ENCODE measurements around the gene ELMO1.

ELMO1 gene

DNA sequence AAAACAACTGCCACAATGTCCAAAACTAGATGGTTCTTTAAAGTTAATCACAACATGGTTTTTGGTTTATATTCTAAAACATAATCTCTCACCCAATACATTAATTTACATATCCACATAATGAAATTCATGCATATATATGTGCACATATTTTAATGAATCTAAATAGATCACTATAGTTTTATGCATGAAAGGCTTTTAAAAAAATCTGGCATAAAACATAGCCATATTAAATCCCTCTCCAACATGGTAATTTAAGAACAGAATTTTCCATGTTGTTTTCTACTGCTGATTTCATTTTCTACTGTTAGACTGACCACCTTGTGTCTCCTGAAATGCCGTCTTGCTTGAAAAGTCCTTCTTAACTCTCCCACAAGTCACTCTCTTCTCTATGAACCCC is 528.2 kb downstream of the ELMO1 start:
- Histone ChIP-seq H3K4me1 (ENCODE audit: control insufficient read depth, insufficient read depth, low read length) (0 out of 2 replicates have a peak, but pooled peaks cover 1% of the 10 kb centered on the region), H3K36me3 (ENCODE audit: control insufficient read depth, insufficient read depth, low read length) (no peaks in the 10 kb centered on the region), H3K4me3 (ENCODE audit: low read length) (no peak overlapping the region), H3K9me3 (ENCODE audit: control insufficient read depth, insufficient read depth, low read length) (no peaks in the 10 kb centered on the region), H3K27me3 (ENCODE audit: control insufficient read depth, insufficient read depth, low read length) (no peaks in the 10 kb centered on the region), H3K27ac (ENCODE audit: low read length) (no peak overlapping the region)
- no CpG with 5 or more reads among the region's 1 CpG for WGBS (ENCODE audit: insufficient coverage, insufficient read length)
- DNase-seq (ENCODE audit: low read depth, low spot score), result no peak

GRCh38 chr7:36919738-36920137 is 528.9 kb downstream of the ELMO1 start:
- WGBS (ENCODE audit: insufficient coverage, insufficient read length), result no CpG with 5 or more reads among the region's 4 CpGs
- H3K9me3 ChIP-seq (ENCODE audit: control insufficient read depth, insufficient read depth, low read length), result no peaks in the 10 kb centered on the region
- no peak overlapping the region for H3K4me3 ChIP-seq (ENCODE audit: low read length)
- H3K36me3 ChIP-seq (ENCODE audit: control insufficient read depth, insufficient read depth, low read length), result no peaks in the 10 kb centered on the region
- no peak for DNase-seq (ENCODE audit: low read depth, low spot score)
- H3K27ac ChIP-seq (ENCODE audit: low read length), result no peak overlapping the region
- no peaks in the 10 kb centered on the region for H3K27me3 ChIP-seq (ENCODE audit: control insufficient read depth, insufficient read depth, low read length)
- H3K4me1 ChIP-seq (ENCODE audit: control insufficient read depth, insufficient read depth, low read length), result 0 out of 2 replicates have a peak, but pooled peaks cover 1% of the 10 kb centered on the region

DNA sequence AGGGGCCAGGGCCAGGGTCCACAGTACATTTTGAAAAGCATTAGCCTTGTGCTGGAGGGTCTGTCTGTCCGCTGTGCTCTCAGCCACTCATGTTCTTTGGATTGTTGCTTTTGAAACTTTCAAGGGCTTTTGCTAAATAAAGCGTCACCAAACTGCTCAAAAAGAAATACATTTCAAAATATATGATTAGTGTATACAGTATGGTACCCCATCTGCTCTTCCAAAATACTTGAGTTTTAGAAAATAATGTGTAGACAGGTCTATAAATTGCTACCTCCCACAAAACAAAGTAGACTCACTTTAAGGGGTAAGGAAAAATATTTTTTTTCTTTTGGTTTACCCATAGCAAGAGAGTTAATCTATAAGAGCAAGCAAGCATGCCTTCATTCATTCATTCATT is 530.1 kb downstream of the ELMO1 start:
- Histone ChIP-seq H3K9me3 (ENCODE audit: control insufficient read depth, insufficient read depth, low read length) (no peaks in the 10 kb centered on the region), H3K27ac (ENCODE audit: low read length) (no peak overlapping the region), H3K4me1 (ENCODE audit: control insufficient read depth, insufficient read depth, low read length) (0 out of 2 replicates have a peak, but pooled peaks cover 1% of the 10 kb centered on the region), H3K36me3 (ENCODE audit: control insufficient read depth, insufficient read depth, low read length) (no peaks in the 10 kb centered on the region), H3K27me3 (ENCODE audit: control insufficient read depth, insufficient read depth, low read length) (no peaks in the 10 kb centered on the region), H3K4me3 (ENCODE audit: low read length) (no peak overlapping the region)
- no peak for DNase-seq (ENCODE audit: low read depth, low spot score)
- no CpG with 5 or more reads among the region's 2 CpGs for WGBS (ENCODE audit: insufficient coverage, insufficient read length)

- no peak for DNase-seq (ENCODE audit: low read depth, low spot score)
- Histone ChIP-seq H3K27ac (ENCODE audit: low read length) (no peak overlapping the region), H3K27me3 (ENCODE audit: control insufficient read depth, insufficient read depth, low read length) (no peaks in the 10 kb centered on the region), H3K4me1 (ENCODE audit: control insufficient read depth, insufficient read depth, low read length) (no peaks in the 10 kb centered on the region), H3K4me3 (ENCODE audit: low read length) (no peak overlapping the region), H3K9me3 (ENCODE audit: control insufficient read depth, insufficient read depth, low read length) (no peaks in the 10 kb centered on the region), H3K36me3 (ENCODE audit: control insufficient read depth, insufficient read depth, low read length) (no peaks in the 10 kb centered on the region)
Observed at GRCh38 chr7:36916619-36917018, 532.0 kb downstream of the ELMO1 start.

GRCh38 chr7:36916116-36916515 is 532.5 kb downstream of the ELMO1 start:
- H3K36me3 ChIP-seq (ENCODE audit: control insufficient read depth, insufficient read depth, low read length), result no peaks in the 10 kb centered on the region
- H3K27ac ChIP-seq (ENCODE audit: low read length), result no peak overlapping the region
- WGBS (ENCODE audit: insufficient coverage, insufficient read length), result no CpG with 5 or more reads among the region's 3 CpGs
- H3K4me1 ChIP-seq (ENCODE audit: control insufficient read depth, insufficient read depth, low read length), result no peaks in the 10 kb centered on the region
- DNase-seq (ENCODE audit: low read depth, low spot score), result no peak
- H3K27me3 ChIP-seq (ENCODE audit: control insufficient read depth, insufficient read depth, low read length), result no peaks in the 10 kb centered on the region
- no peaks in the 10 kb centered on the region for H3K9me3 ChIP-seq (ENCODE audit: control insufficient read depth, insufficient read depth, low read length)
- H3K4me3 ChIP-seq (ENCODE audit: low read length), result no peak overlapping the region

- no peaks in the 10 kb centered on the region for H3K36me3 ChIP-seq (ENCODE audit: control insufficient read depth, insufficient read depth, low read length)
- H3K9me3 ChIP-seq (ENCODE audit: control insufficient read depth, insufficient read depth, low read length), result no peaks in the 10 kb centered on the region
- no peak overlapping the region for H3K27ac ChIP-seq (ENCODE audit: low read length)
- H3K4me1 ChIP-seq (ENCODE audit: control insufficient read depth, insufficient read depth, low read length), result no peaks in the 10 kb centered on the region
- H3K27me3 ChIP-seq (ENCODE audit: control insufficient read depth, insufficient read depth, low read length), result no peaks in the 10 kb centered on the region
- H3K4me3 ChIP-seq (ENCODE audit: low read length), result no peak overlapping the region
- no peak for DNase-seq (ENCODE audit: low read depth, low spot score)
- WGBS (ENCODE audit: insufficient coverage, insufficient read length), result no CpG with 5 or more reads among the region's 5 CpGs
Observed at GRCh38 chr7:36911788-36912187, 536.9 kb downstream of the ELMO1 start.

GRCh38 chr7:36910859-36911258 is 537.8 kb downstream of the ELMO1 start:
- Histone ChIP-seq H3K4me3 (ENCODE audit: low read length) (no peak overlapping the region), H3K27me3 (ENCODE audit: control insufficient read depth, insufficient read depth, low read length) (no peaks in the 10 kb centered on the region), H3K36me3 (ENCODE audit: control insufficient read depth, insufficient read depth, low read length) (no peaks in the 10 kb centered on the region), H3K4me1 (ENCODE audit: control insufficient read depth, insufficient read depth, low read length) (no peaks in the 10 kb centered on the region), H3K27ac (ENCODE audit: low read length) (no peak overlapping the region), H3K9me3 (ENCODE audit: control insufficient read depth, insufficient read depth, low read length) (no peaks in the 10 kb centered on the region)
- no CpG with 5 or more reads among the region's 5 CpGs for WGBS (ENCODE audit: insufficient coverage, insufficient read length)
- DNase-seq (ENCODE audit: low read depth, low spot score), result no peak

DNA sequence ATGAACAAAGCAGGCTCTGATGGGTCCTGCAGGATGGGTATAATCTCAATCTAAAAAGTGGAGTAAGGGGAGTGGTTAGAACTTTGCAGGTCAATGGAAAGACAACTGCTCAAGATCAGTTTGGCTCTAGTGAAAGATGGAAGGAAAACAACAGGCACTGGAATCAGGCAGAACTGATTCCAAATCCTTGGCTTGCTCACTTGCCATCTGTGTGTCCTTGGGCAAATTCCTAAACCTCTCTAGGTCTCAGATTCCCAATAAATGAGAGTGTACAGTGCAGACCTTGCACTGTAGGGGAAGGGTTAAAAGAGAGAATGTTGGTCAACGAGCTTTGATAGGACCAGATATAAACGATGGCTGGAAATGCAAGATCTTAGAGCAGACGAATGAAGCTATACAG is 538.3 kb downstream of the ELMO1 start:
- DNase-seq (ENCODE audit: low read depth, low spot score), result no peak
- Histone ChIP-seq H3K9me3 (ENCODE audit: control insufficient read depth, insufficient read depth, low read length) (no peaks in the 10 kb centered on the region), H3K27me3 (ENCODE audit: control insufficient read depth, insufficient read depth, low read length) (no peaks in the 10 kb centered on the region), H3K4me1 (ENCODE audit: control insufficient read depth, insufficient read depth, low read length) (no peaks in the 10 kb centered on the region), H3K36me3 (ENCODE audit: control insufficient read depth, insufficient read depth, low read length) (no peaks in the 10 kb centered on the region), H3K27ac (ENCODE audit: low read length) (no peak overlapping the region), H3K4me3 (ENCODE audit: low read length) (no peak overlapping the region)
- WGBS (ENCODE audit: insufficient coverage, insufficient read length), result no CpG with 5 or more reads among the region's 3 CpGs

GRCh38 chr7:36906956-36907635 is 541.6 kb downstream of the ELMO1 start:
- no peak overlapping the region for H3K27ac ChIP-seq (ENCODE audit: low read length)
- H3K27me3 ChIP-seq (ENCODE audit: control insufficient read depth, insufficient read depth, low read length), result no peaks in the 10 kb centered on the region
- no peaks in the 10 kb centered on the region for H3K9me3 ChIP-seq (ENCODE audit: control insufficient read depth, insufficient read depth, low read length)
- no CpG with 5 or more reads among the region's 3 CpGs for WGBS (ENCODE audit: insufficient coverage, insufficient read length)
- no peaks in the 10 kb centered on the region for H3K4me1 ChIP-seq (ENCODE audit: control insufficient read depth, insufficient read depth, low read length)
- no peaks in the 10 kb centered on the region for H3K36me3 ChIP-seq (ENCODE audit: control insufficient read depth, insufficient read depth, low read length)
- no peak overlapping the region for H3K4me3 ChIP-seq (ENCODE audit: low read length)
- no peak for DNase-seq (ENCODE audit: low read depth, low spot score)

GRCh38 chr7:36906448-36906847 is 542.2 kb downstream of the ELMO1 start:
- no CpG with 5 or more reads among the region's 4 CpGs for WGBS (ENCODE audit: insufficient coverage, insufficient read length)
- Histone ChIP-seq H3K36me3 (ENCODE audit: control insufficient read depth, insufficient read depth, low read length) (no peaks in the 10 kb centered on the region), H3K27ac (ENCODE audit: low read length) (no peak overlapping the region), H3K9me3 (ENCODE audit: control insufficient read depth, insufficient read depth, low read length) (no peaks in the 10 kb centered on the region), H3K4me1 (ENCODE audit: control insufficient read depth, insufficient read depth, low read length) (no peaks in the 10 kb centered on the region), H3K27me3 (ENCODE audit: control insufficient read depth, insufficient read depth, low read length) (no peaks in the 10 kb centered on the region), H3K4me3 (ENCODE audit: low read length) (no peak overlapping the region)
- no peak for DNase-seq (ENCODE audit: low read depth, low spot score)

DNA sequence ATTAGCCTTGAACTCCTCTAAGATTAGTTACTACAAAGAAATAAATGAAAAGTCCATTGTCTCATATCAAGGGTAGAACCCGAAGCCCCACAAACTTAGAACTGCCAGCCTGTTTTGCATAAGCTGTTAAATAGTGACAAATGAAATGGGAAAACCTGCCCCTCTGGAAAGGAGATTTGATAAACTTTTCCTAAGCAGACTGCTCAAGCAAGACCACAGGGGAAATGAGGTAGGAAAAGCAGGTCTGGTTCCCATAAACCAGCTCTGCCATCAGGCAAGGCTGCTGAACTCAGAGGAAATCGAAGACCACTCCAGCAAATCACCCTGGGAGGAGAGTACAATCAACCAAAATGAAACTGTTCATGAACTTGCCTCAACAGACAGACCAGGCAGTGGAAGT is 542.8 kb downstream of the ELMO1 start:
- Histone ChIP-seq H3K27ac (ENCODE audit: low read length) (no peak overlapping the region), H3K4me3 (ENCODE audit: low read length) (no peak overlapping the region), H3K4me1 (ENCODE audit: control insufficient read depth, insufficient read depth, low read length) (no peaks in the 10 kb centered on the region), H3K9me3 (ENCODE audit: control insufficient read depth, insufficient read depth, low read length) (no peaks in the 10 kb centered on the region), H3K36me3 (ENCODE audit: control insufficient read depth, insufficient read depth, low read length) (no peaks in the 10 kb centered on the region), H3K27me3 (ENCODE audit: control insufficient read depth, insufficient read depth, low read length) (no peaks in the 10 kb centered on the region)
- WGBS (ENCODE audit: insufficient coverage, insufficient read length), result no CpG with 5 or more reads among the region's 2 CpGs
- DNase-seq (ENCODE audit: low read depth, low spot score), result no peak

All from iPS DF 6.9 (cell line).